NOMO-1 (cell line): ENCODE data around the gene COG5.
"Not testable (repeated sequence)": the region's sequence is repeated elsewhere in the genome, so short reads cannot be mapped to it uniquely, and the experiment has no call there.

Experiments used
- DNase-seq, 2 experiments: peaks; one replicate each; lab custom pipeline; 2025; ENCODE audit not compliant: unreplicated experiment in 2 of 2; lab: John Stamatoyannopoulos, UW

The COG5 gene

GRCh38 chr7:107236862-107237261, 326.9 kb downstream of the COG5 start:
- no peak for DNase-seq

DNA sequence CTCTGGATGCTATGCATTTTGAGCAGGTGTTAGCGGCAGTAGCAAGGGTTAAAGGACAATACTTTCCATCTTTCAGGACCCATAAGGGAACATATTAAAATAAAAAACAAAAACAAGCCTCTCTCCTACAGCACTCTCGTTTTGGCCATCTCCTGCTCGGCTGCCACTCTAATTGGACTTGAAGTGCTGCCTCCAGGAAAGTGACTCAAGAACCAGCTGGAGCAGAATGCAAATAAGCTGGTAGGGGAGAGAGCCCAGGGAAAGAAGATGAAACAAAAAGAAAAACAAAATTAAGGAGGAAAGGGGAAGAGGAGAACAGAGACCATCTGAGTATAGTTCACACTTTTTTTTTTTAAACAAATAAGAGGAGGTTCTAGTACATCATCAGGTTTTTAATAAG, 329.3 kb downstream of the COG5 start:
- no peak for DNase-seq

- no peak for DNase-seq
Measured at GRCh38 chr7:107233981-107234380, 329.7 kb downstream of the COG5 start.

DNA sequence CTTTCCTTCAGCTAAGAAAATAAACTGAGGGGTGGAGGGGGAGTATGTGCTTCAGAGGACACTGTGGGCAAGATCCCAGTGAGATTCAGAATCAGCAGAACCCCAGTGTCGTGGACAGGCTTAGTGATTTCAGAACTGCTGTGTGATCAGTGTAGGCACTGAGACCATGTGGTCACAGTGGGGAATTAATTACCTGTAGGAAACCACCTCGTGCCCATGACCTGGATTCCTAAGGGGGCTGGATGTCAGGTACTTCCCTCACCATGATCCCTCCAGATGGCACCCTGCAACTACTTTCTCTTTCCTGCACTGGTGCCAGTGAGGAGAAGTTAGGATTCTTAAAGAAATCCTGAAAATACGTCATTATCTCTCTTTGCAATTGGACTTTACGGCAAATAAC, 330.5 kb downstream of the COG5 start:
- no peak for DNase-seq

DNA sequence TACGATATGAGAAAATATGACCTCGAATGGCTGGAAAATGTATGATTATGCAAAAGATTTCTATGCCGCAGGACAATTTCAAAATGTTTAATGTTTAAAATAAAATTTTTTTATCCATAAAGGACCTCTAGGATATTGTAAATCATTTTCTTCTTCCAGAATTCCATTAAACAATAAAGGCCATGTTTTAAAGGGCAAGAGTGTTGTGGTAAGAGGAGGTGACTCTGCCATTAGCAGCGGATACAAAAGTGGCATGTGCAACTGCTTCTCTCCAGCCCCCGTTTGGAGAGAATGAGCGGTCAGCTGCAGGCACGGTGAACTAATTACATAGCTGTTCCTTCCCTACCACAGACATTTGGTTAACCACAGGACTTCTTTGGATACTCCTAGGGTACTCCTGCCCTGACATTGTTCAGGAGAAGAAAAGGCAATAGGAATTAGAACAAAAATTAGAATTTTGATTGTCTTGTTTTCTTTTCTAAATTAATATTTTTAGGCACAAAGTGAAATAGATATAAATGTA, 331.1 kb downstream of the COG5 start:
- no peak for DNase-seq

GRCh38 chr7:107230334-107230733, 333.4 kb downstream of the COG5 start:
- DNase-seq, result no peak

DNA sequence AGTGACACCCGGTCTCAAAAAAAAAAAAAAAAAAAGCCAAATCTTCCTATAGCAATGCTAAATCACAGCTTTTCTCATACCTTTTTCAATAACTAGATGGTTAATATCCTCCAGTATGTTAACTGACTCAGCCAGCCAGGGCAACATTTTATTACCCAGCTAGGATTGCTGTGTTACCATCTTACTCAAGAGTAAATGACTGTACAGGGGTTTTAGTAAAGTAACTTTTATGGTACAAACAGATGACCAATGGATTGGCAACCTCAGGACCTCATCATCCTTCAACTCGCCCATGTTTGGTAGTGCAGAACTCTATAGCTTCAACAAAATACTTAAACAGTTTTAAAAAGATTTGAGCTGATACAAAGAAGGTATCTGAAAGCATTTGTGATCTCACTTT, 335.4 kb downstream of the COG5 start:
- DNase-seq, result no peak

DNA sequence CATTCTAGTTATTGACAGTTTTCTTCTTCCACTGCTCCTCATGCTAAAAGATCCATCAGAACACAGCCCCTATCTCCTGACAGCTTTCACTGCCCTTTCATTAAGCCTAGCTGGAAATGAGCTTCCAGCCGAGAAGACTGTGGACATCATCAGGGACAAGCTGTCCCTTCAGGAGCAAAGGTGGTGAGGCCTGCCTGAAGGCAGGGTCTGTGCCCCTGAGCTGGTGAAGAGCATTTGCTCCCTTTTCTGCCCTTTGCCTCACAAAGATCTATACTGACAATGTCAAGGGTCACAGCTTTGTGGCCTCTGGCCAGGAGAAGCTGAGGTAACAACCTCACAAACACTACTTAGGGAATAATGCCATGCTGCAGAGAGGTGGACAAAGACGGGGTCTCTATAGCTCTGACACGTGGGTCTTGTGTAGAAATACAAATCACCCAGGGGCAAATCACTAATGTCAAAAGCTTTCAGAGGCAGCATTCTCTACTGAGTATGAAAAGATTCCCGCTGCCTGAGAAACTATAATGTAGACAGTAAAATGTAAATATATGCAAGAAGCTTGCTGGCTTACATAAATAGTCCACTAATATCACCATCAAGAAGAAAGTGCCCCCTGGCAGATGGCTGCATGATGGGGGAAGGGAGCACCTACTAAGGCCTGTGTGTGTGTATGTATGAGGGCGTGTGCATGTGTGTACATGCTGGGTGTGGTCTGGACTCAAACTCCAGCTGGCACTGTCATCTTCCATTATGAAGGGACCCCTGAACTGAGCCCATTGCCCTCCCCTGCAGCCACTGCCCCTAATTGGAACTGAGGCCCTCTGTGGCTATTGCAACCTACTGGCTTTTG, 339.1 kb downstream of the COG5 start:
- no peak for DNase-seq

GRCh38 chr7:107220806-107221205, 342.9 kb downstream of the COG5 start:
- DNase-seq, result not testable (repeated sequence)

DNA sequence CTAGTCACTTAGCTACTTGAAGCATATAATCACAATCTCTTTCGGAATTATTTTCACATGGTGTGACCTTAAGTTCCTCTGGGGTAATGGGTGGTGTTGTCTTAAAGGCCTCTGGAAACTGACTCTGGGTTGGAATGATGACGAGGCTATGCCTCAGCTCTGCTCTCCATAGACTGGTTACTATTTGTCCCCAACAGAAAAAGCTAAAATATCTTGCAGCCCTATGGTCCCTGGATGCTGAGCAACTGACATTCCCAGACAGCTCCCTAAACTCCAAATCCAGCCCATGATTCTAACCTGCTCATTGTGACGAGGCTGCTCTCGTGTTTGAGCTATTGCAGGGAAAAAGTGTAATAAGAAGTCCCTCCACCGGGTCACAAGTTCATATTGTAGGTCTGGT, 343.4 kb downstream of the COG5 start:
- DNase-seq, result no peak

GRCh38 chr7:107219563-107220244, 344.0 kb downstream of the COG5 start:
- DNase-seq, result no peak

GRCh38 chr7:107213945-107214344, 349.8 kb downstream of the COG5 start:
- no peak for DNase-seq

DNA sequence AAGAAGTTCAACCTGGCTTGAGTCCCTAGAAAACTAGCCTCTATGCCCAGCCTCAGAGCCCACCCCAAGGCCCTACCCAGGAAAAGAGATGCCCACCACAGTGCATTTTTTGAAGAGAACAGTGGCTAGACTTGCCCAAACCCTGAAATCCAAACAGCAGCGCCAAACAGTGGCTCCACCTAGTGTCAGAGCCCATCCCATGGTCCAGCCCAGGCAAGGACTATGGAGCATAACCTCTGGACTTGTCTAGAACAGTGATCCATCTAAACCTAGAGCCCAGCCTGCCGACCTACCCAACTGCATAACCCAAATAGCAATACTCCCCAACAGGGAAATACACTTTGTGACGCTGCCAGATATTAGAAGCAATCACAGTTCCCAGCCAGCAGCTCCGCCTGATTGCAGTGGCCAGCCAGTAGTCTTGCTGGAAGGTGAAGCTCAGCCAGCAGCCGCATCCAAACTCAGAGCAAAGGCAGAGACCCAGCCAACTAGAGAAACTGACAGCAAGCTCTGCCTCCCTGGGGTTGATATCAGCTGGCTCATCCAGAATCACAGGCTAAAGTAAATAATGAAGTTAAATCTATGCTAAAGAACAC, 350.4 kb downstream of the COG5 start:
- no peak for DNase-seq

GRCh38 chr7:107212725-107213124, 351.0 kb downstream of the COG5 start:
- no peak for DNase-seq

GRCh38 chr7:107210400-107210799, 353.3 kb downstream of the COG5 start:
- DNase-seq, result no peak

DNA sequence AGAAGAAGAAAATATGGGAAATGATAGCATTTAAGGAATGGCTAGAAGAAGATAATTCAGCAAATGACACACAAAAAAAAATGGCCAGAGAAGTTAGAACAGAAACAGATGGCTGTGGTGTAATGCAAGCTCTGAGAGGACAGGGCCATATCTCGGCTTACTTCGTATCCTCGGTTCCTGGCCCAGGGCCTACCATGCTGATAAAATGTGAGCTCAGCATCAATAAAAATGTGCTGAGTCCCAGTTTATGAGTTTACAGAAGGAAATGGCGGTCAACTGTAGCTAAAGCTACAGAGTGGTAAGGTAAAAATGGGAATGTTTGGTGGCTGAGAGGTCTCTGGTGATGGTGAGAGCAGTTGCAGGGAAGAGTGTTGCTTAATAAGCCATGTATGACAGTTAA, 354.2 kb downstream of the COG5 start:
- DNase-seq, result no peak

DNA sequence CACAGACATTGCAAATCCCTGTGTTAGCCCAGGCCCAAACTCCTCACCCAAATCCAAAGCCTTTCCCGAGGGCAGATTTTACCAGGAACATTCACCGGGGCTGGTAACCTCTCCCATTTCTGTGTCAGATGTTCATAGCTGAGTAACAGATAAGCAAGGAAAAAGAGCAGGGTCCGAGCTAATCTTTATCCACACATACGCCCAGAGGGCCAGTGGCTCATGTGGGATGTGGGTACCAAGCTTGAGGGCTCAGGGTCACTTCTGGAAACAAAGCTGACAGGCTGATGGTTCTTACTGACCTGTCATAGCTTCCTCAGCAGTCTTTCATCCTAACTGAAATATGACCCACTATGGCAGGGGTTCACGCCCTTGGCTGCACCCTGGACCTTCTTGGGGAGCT, 355.2 kb downstream of the COG5 start:
- DNase-seq, result no peak

GRCh38 chr7:107208024-107208521, 355.6 kb downstream of the COG5 start:
- DNase-seq, result no peak

- DNase-seq, result no peak
Measured at GRCh38 chr7:107207459-107207858, 356.3 kb downstream of the COG5 start.

- DNase-seq, result no peak
Measured at GRCh38 chr7:107206706-107207105, 357.0 kb downstream of the COG5 start.

- DNase-seq, result no peak
Measured at GRCh38 chr7:107206136-107206535, 357.6 kb downstream of the COG5 start.
